ENCODE measurements around the gene MISP.

MISP gene

DNA sequence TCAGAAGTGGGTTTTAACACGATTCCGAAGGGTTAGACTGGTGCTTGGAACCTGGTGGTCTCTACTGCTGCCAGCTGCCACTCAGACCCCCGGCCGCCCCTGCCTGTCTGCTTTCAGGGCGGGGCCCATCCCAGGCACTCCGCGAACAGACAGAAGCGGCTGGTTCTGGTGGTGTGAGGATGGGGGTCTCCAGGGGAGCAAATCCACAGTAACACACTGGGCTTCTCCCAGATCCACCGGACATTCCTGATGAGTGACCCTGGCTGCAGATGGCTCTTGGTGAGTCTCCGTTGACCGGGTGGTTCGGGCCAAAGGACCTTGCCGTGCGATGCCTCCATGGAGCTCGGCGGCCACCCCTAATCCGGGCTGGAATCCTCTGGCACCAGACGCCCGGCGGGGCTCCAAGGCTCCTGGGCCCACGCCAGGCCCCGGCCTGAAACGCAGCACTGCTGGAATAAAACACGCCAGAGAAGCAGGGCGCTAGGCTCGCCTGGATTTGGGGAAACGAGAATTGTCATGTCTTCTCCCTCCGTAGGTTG is 44.2 kb downstream of the MISP start:
- TF ChIP-seq ZNF70 (CRISPR knock-in tag; IDR thresholded peaks at IDR 0.05) (no peak), PPARA (CRISPR knock-in tag; IDR thresholded peaks at IDR 0.05; ENCODE audit: borderline replicate concordance) (no peak), TCF4 (CRISPR knock-in tag; IDR thresholded peaks at IDR 0.05; ENCODE audit: borderline replicate concordance) (no peak), ZNF8 (CRISPR knock-in tag; IDR thresholded peaks at IDR 0.05) (no peak), ARNTL (CRISPR knock-in tag; IDR thresholded peaks at IDR 0.05; ENCODE audit: borderline replicate concordance, low read depth) (no peak), ZC3H10 (CRISPR knock-in tag; IDR thresholded peaks at IDR 0.05) (no peak), GLIS3 (CRISPR knock-in tag; IDR thresholded peaks at IDR 0.05) (no peak), ZFP30 (CRISPR knock-in tag; IDR thresholded peaks at IDR 0.05) (no peak)
- TF ChIP-seq, protein P1, sequence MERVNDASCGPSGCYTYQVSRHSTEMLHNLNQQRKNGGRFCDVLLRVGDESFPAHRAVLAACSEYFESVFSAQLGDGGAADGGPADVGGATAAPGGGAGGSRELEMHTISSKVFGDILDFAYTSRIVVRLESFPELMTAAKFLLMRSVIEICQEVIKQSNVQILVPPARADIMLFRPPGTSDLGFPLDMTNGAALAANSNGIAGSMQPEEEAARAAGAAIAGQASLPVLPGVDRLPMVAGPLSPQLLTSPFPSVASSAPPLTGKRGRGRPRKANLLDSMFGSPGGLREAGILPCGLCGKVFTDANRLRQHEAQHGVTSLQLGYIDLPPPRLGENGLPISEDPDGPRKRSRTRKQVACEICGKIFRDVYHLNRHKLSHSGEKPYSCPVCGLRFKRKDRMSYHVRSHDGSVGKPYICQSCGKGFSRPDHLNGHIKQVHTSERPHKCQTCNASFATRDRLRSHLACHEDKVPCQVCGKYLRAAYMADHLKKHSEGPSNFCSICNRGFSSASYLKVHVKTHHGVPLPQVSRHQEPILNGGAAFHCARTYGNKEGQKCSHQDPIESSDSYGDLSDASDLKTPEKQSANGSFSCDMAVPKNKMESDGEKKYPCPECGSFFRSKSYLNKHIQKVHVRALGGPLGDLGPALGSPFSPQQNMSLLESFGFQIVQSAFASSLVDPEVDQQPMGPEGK (CRISPR knock-in tag; IDR thresholded peaks at IDR 0.05; ENCODE audit: borderline replicate concordance): no peak
- ATAC-seq: no peak

DNA sequence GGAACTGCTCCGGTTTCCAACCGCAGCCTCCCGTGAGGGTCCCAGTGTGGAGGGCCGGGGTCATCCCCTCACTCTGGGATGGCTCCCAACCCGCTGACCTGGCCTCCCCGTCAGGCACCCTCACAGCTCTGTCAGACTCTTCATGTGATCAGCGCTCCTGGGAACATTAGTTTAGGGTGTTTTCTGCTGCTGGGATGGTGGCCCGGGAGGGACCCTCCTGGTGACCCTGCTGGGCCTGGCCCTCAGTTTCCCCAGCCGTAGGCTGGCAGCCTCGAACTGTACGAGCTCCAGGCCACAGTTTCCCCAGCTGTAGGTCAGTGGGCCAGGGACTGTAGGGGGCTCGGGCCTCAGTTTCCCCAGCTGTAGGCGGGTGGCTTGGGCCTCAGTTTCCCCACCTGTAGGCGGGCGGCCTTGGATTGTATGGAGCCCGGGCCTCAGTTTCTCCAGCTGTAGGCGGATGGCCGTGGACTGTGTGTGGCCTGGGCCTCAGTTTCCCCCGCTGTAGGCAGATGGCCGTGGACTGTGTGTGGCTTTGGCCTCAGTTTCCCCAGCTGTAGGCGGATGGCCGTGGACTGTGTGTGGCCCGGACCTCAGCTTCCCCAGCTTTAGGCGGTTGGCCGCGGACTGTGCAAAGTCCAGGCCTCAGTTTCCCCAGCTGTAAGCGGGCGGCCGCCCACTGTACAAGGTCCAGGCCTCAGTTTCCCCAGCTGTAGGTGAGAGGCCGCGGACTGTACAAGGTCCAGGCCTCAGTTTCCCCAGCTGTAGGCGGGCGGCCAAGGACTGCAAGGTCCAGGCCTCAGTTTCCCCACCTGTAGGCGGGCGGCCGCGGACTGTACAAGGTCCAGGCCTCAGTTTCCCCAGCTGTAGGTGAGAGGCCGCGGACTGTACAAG is 45.0 kb downstream of the MISP start:
- ATAC-seq: no peak
- TF ChIP-seq TOX (CRISPR knock-in tag; IDR thresholded peaks at IDR 0.05; ENCODE audit: borderline replicate concordance) (no peak), CSDC2 (CRISPR knock-in tag; IDR thresholded peaks at IDR 0.05) (no peak), OSR1 (CRISPR knock-in tag; IDR thresholded peaks at IDR 0.05) (no peak)
- TF ChIP-seq, protein P2, sequence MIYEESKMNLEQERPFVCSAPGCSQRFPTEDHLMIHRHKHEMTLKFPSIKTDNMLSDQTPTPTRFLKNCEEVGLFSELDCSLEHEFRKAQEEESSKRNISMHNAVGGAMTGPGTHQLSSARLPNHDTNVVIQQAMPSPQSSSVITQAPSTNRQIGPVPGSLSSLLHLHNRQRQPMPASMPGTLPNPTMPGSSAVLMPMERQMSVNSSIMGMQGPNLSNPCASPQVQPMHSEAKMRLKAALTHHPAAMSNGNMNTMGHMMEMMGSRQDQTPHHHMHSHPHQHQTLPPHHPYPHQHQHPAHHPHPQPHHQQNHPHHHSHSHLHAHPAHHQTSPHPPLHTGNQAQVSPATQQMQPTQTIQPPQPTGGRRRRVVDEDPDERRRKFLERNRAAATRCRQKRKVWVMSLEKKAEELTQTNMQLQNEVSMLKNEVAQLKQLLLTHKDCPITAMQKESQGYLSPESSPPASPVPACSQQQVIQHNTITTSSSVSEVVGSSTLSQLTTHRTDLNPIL (CRISPR knock-in tag; IDR thresholded peaks at IDR 0.05; ENCODE audit: low read depth): no peak

DNA sequence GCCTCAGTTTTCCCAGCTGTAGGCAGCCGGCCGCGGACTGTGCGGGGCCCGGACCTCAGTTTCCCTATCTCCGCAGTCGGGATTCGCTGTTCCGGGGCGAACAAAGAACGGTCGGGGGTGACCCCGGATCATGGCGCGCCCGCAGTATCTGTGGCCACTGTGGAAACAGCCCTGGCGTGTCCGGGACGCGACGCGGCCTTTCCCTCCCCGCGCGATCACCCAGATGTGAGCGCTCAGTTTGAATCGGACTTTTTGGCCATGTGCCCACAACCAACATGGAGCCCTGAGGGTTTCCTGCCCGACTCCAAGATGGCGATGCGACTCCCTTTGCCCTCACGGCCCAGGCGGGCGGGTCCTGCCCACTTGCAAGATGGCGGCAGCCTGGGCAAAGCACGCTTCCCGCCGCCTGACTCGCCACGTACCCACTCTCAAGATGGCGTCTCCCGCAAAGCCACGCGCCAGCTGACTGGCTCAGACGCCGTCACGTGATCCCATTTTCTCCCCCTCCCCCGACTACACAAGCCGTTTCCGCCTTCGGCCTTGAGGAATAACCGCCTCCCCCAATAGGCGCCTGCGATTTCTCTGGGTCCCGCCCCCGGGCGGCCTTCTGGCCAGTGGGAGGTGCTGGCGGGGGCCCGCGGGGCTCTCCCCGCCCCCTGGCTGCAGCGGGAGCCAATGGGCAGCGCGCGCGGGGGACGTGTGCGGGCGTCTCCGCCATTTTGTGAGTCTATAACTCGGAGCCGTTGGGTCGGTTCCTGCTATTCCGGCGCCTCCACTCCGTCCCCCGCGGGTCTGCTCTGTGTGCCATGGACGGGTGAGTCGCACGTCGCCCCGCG is 46.0 kb downstream of the MISP start, which contains the start of gene PTBP1:
TSS of gene PTBP1 (plus strand) at position 761 of the 836 bp plus-strand sequence. CDS start at position 807, 46 bp downstream.
- TF ChIP-seq ZNF565 (CRISPR knock-in tag; conservative IDR thresholded peaks at IDR 0.05; ENCODE audit: low read depth): no peak
- peak; percentile 93 for TF ChIP-seq ARNTL (CRISPR knock-in tag; IDR thresholded peaks at IDR 0.05; ENCODE audit: borderline replicate concordance, low read depth)
- peak; percentile 33; the same call in 1 of the 2 replicates for TF ChIP-seq SNAI2 (CRISPR knock-in tag; IDR thresholded peaks at IDR 0.05)
- TF ChIP-seq, protein P3, sequence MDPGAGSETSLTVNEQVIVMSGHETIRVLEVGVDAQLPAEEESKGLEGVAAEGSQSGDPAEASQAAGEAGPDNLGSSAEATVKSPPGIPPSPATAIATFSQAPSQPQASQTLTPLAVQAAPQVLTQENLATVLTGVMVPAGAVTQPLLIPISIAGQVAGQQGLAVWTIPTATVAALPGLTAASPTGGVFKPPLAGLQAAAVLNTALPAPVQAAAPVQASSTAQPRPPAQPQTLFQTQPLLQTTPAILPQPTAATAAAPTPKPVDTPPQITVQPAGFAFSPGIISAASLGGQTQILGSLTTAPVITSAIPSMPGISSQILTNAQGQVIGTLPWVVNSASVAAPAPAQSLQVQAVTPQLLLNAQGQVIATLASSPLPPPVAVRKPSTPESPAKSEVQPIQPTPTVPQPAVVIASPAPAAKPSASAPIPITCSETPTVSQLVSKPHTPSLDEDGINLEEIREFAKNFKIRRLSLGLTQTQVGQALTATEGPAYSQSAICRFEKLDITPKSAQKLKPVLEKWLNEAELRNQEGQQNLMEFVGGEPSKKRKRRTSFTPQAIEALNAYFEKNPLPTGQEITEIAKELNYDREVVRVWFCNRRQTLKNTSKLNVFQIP (CRISPR knock-in tag; IDR thresholded peaks at IDR 0.05; ENCODE audit: borderline replicate concordance, low read depth): no peak
- no peak for TF ChIP-seq ZNF8 (CRISPR knock-in tag; IDR thresholded peaks at IDR 0.05)
- no peak for TF ChIP-seq GLIS3 (CRISPR knock-in tag; IDR thresholded peaks at IDR 0.05)
- no peak for TF ChIP-seq ISL1 (CRISPR knock-in tag; IDR thresholded peaks at IDR 0.05)
- TF ChIP-seq ZFP3 (CRISPR knock-in tag; IDR thresholded peaks at IDR 0.05): peak; percentile 29; the same call in 1 of the 2 replicates
- no peak for TF ChIP-seq TOX (CRISPR knock-in tag; IDR thresholded peaks at IDR 0.05; ENCODE audit: borderline replicate concordance)
- peak; percentile 67; the same call in 1 of the 2 replicates for TF ChIP-seq CSDC2 (CRISPR knock-in tag; IDR thresholded peaks at IDR 0.05)
- TF ChIP-seq, protein P4, sequence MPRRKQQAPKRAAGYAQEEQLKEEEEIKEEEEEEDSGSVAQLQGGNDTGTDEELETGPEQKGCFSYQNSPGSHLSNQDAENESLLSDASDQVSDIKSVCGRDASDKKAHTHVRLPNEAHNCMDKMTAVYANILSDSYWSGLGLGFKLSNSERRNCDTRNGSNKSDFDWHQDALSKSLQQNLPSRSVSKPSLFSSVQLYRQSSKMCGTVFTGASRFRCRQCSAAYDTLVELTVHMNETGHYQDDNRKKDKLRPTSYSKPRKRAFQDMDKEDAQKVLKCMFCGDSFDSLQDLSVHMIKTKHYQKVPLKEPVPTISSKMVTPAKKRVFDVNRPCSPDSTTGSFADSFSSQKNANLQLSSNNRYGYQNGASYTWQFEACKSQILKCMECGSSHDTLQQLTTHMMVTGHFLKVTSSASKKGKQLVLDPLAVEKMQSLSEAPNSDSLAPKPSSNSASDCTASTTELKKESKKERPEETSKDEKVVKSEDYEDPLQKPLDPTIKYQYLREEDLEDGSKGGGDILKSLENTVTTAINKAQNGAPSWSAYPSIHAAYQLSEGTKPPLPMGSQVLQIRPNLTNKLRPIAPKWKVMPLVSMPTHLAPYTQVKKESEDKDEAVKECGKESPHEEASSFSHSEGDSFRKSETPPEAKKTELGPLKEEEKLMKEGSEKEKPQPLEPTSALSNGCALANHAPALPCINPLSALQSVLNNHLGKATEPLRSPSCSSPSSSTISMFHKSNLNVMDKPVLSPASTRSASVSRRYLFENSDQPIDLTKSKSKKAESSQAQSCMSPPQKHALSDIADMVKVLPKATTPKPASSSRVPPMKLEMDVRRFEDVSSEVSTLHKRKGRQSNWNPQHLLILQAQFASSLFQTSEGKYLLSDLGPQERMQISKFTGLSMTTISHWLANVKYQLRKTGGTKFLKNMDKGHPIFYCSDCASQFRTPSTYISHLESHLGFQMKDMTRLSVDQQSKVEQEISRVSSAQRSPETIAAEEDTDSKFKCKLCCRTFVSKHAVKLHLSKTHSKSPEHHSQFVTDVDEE (CRISPR knock-in tag; IDR thresholded peaks at IDR 0.05): peak; percentile 96
- TF ChIP-seq, protein P5, sequence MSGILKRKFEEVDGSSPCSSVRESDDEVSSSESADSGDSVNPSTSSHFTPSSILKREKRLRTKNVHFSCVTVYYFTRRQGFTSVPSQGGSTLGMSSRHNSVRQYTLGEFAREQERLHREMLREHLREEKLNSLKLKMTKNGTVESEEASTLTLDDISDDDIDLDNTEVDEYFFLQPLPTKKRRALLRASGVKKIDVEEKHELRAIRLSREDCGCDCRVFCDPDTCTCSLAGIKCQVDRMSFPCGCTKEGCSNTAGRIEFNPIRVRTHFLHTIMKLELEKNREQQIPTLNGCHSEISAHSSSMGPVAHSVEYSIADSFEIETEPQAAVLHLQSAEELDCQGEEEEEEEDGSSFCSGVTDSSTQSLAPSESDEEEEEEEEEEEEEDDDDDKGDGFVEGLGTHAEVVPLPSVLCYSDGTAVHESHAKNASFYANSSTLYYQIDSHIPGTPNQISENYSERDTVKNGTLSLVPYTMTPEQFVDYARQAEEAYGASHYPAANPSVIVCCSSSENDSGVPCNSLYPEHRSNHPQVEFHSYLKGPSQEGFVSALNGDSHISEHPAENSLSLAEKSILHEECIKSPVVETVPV (CRISPR knock-in tag; IDR thresholded peaks at IDR 0.05): no peak
- TF ChIP-seq RARB (CRISPR knock-in tag; IDR thresholded peaks at IDR 0.05): no peak
- TF ChIP-seq, protein P1 (CRISPR knock-in tag; IDR thresholded peaks at IDR 0.05; ENCODE audit: borderline replicate concordance): no peak
- TF ChIP-seq, protein P2 (CRISPR knock-in tag; IDR thresholded peaks at IDR 0.05; ENCODE audit: low read depth): no peak
- TF ChIP-seq ZFP30 (CRISPR knock-in tag; IDR thresholded peaks at IDR 0.05): no peak
- peak; percentile 88 for ATAC-seq
